ENCODE results near the gene ADAMTS14. TPM values are rescaled to one million over a fixed set of nuclear protein-coding genes. Genes with fewer than 3 reads are reported as not detected.
"Not testable (repeated sequence)": the region's sequence is repeated elsewhere in the genome, so short reads cannot be mapped to it uniquely, and the experiment has no call there.

ADAMTS14 gene
- total RNA-seq, 2 experiments from 2014 or later, result 0.16 to 0.25 TPM

- intact Hi-C loops (cut with micrococcal nuclease), result no loop called here
- POLR2A ChIA-PET, result no interaction called here
- peaks cover 7% of the 10 kb centered on the region for H3K4me1 Mint-ChIP-seq (ENCODE audit: low read depth)
- no peaks in the 10 kb centered on the region for H3K9me3 Mint-ChIP-seq
- H3K27ac Mint-ChIP-seq, result no peak overlapping the region
- no peaks in the 10 kb centered on the region for H3K36me3 Mint-ChIP-seq (ENCODE audit: low read depth)
- H3K27me3 Mint-ChIP-seq, result no peaks in the 10 kb centered on the region
- no peak for DNase-seq
- CTCF ChIA-PET, result interaction anchor here (1.3 kb wide), 1 partner anchor 11 kb away, joined by 3 read pairs; no protein-coding TSS in a partner anchor
- no peak overlapping the region for H3K4me3 Mint-ChIP-seq
- ATAC-seq, result no peak
- no peak for TF ChIP-seq CTCF (IDR thresholded peaks at IDR 0.05)
Observed at GRCh38 chr10:70763567-70763966, 91.3 kb downstream of the ADAMTS14 start.

GRCh38 chr10:70765794-70766594, 93.7 kb downstream of the ADAMTS14 start:
- no peak overlapping the region for H3K27ac Mint-ChIP-seq
- DNase-seq, result no peak
- CTCF ChIA-PET, result no interaction called here
- H3K4me3 Mint-ChIP-seq, result no peak overlapping the region
- no peaks in the 10 kb centered on the region for H3K9me3 Mint-ChIP-seq
- POLR2A ChIA-PET, result no interaction called here
- no peaks in the 10 kb centered on the region for H3K4me1 Mint-ChIP-seq (ENCODE audit: low read depth)
- intact Hi-C loops (cut with micrococcal nuclease), result no loop called here
- TF ChIP-seq CTCF (IDR thresholded peaks at IDR 0.05), result no peak
- ATAC-seq, result no peak
- no peaks in the 10 kb centered on the region for H3K27me3 Mint-ChIP-seq
- H3K36me3 Mint-ChIP-seq (ENCODE audit: low read depth), result no peaks in the 10 kb centered on the region

- POLR2A ChIA-PET; H3K4me3 Mint-ChIP-seq; H3K27me3 Mint-ChIP-seq; H3K9me3 Mint-ChIP-seq; H3K27ac Mint-ChIP-seq; H3K4me1 Mint-ChIP-seq (ENCODE audit: low read depth); ATAC-seq; DNase-seq; H3K36me3 Mint-ChIP-seq (ENCODE audit: low read depth); intact Hi-C loops (cut with micrococcal nuclease): not testable (repeated sequence)
- CTCF ChIA-PET, result interaction anchor here (1.2 to 2.0 kb wide), 2 partner anchors 149 to 218 kb away, joined by 3 to 4 read pairs; no protein-coding TSS in a partner anchor
Observed at GRCh38 chr10:70768026-70768685, 95.8 kb downstream of the ADAMTS14 start.

GRCh38 chr10:70769121-70769520, 96.8 kb downstream of the ADAMTS14 start:
- Mint-ChIP-seq H3K27me3 (no peaks in the 10 kb centered on the region), H3K4me3 (no peak overlapping the region), H3K27ac (no peak overlapping the region), H3K9me3 (no peaks in the 10 kb centered on the region), H3K36me3 (ENCODE audit: low read depth) (no peaks in the 10 kb centered on the region), H3K4me1 (ENCODE audit: low read depth) (no peaks in the 10 kb centered on the region)
- DNase-seq, result no peak
- intact Hi-C loops (cut with micrococcal nuclease), result no loop called here
- TF ChIP-seq CTCF (IDR thresholded peaks at IDR 0.05), result no peak
- ChIA-PET CTCF (interaction anchor here (0.7 to 2.0 kb wide), 4 partner anchors 8 to 219 kb away, joined by 3 to 4 read pairs (median 4); no protein-coding TSS in a partner anchor), POLR2A (no interaction called here)
- ATAC-seq, result no peak

GRCh38 chr10:70770001-70770400, 97.7 kb downstream of the ADAMTS14 start:
- CTCF ChIA-PET, result interaction anchor here (0.9 to 2.0 kb wide), 3 partner anchors 9 to 151 kb away, joined by 3 to 4 read pairs (median 4); no protein-coding TSS in a partner anchor
- H3K4me1 Mint-ChIP-seq (ENCODE audit: low read depth), result no peaks in the 10 kb centered on the region
- no peaks in the 10 kb centered on the region for H3K9me3 Mint-ChIP-seq
- H3K4me3 Mint-ChIP-seq, result no peak overlapping the region
- H3K36me3 Mint-ChIP-seq (ENCODE audit: low read depth), result no peaks in the 10 kb centered on the region
- intact Hi-C loops (cut with micrococcal nuclease), result no loop called here
- DNase-seq (no peak), ATAC-seq (no peak)
- POLR2A ChIA-PET, result no interaction called here
- H3K27ac Mint-ChIP-seq, result no peak overlapping the region
- no peak for TF ChIP-seq CTCF (IDR thresholded peaks at IDR 0.05)
- no peaks in the 10 kb centered on the region for H3K27me3 Mint-ChIP-seq

GRCh38 chr10:70770516-70770915, 98.2 kb downstream of the ADAMTS14 start:
- CTCF ChIA-PET, result interaction anchor here (0.9 to 1.2 kb wide), 2 partner anchors 10 to 11 kb away, joined by 3 to 4 read pairs; no protein-coding TSS in a partner anchor
- POLR2A ChIA-PET; ATAC-seq; DNase-seq; H3K4me1 Mint-ChIP-seq (ENCODE audit: low read depth); H3K36me3 Mint-ChIP-seq (ENCODE audit: low read depth); H3K27me3 Mint-ChIP-seq; H3K27ac Mint-ChIP-seq; intact Hi-C loops (cut with micrococcal nuclease); H3K9me3 Mint-ChIP-seq; H3K4me3 Mint-ChIP-seq: not testable (repeated sequence)

Measured in activated CD8-positive, alpha-beta T cell treated with anti-CD3 and anti-CD28 coated beads for 36 hours (primary cell).